Right renal cortex interstitium (tissue), 3 donors: ENCODE measurements around the gene NMNAT2. TPM values are rescaled to one million over a fixed set of nuclear protein-coding genes. Genes with fewer than 3 reads are reported as not detected.
"Not testable (repeated sequence)": the region's sequence is repeated elsewhere in the genome, so short reads cannot be mapped to it uniquely, and the experiment has no call there.

Experiments
- DNase-seq, 3 donors: peaks; one replicate each; pipeline ENCODE4 v3.0.0-alpha.2; 2013; ENCODE audit warnings: low read depth in 3 of 3, low spot score in 2 of 3
- polyA plus RNA-seq, 3 donors: library from polyadenylated mRNA; unstranded; fragments of 120-200 nt; gene quantifications; one replicate each; pipeline ENCODE4 v1.2.1, GENCODE V29; 2013; ENCODE audit not compliant: insufficient read length in 3 of 3

The NMNAT2 gene
- polyA plus RNA-seq, 3 donors = 3.2 to 4.3 (median 3.4) TPM

- DNase-seq = not testable (repeated sequence)
Measured at GRCh38 chr1:183273984-183274383, 144.2 kb downstream of the NMNAT2 start.

- no peak for DNase-seq
Measured at GRCh38 chr1:183273300-183273699, 144.9 kb downstream of the NMNAT2 start.

- DNase-seq = no peak
Measured at GRCh38 chr1:183272390-183272848, 145.8 kb downstream of the NMNAT2 start.

GRCh38 chr1:183270541-183271141, 147.5 kb downstream of the NMNAT2 start:
- DNase-seq = no peak

GRCh38 chr1:183267646-183268431, 150.3 kb downstream of the NMNAT2 start:
- DNase-seq = no peak

- no peak for DNase-seq
Measured at GRCh38 chr1:183263886-183264602, 154.1 kb downstream of the NMNAT2 start.

- no peak for DNase-seq
Measured at GRCh38 chr1:183262628-183263200, 155.5 kb downstream of the NMNAT2 start.

GRCh38 chr1:183259924-183260323, 158.3 kb downstream of the NMNAT2 start:
- no peak for DNase-seq

GRCh38 chr1:183255073-183255472, 163.1 kb downstream of the NMNAT2 start:
- DNase-seq = no peak

GRCh38 chr1:183251959-183252450, 166.2 kb downstream of the NMNAT2 start:
- no peak for DNase-seq

- DNase-seq = no peak
Measured at GRCh38 chr1:183251101-183251958, 166.8 kb downstream of the NMNAT2 start.

GRCh38 chr1:183249941-183250452, 168.2 kb downstream of the NMNAT2 start:
- DNase-seq = no peak

GRCh38 chr1:183248989-183249691, 169.0 kb downstream of the NMNAT2 start:
- DNase-seq = no peak

- DNase-seq = no peak
Measured at GRCh38 chr1:183247931-183248330, 170.2 kb downstream of the NMNAT2 start.

- DNase-seq = no peak
Measured at GRCh38 chr1:183247484-183247883, 170.7 kb downstream of the NMNAT2 start.

- DNase-seq = no peak
Measured at GRCh38 chr1:183247066-183247465, 171.1 kb downstream of the NMNAT2 start.

GRCh38 chr1:183246436-183246835, 171.7 kb downstream of the NMNAT2 start:
- no peak for DNase-seq

GRCh38 chr1:183245357-183245756, 172.8 kb downstream of the NMNAT2 start:
- no peak for DNase-seq

- DNase-seq = no peak
Measured at GRCh38 chr1:183244466-183244865, 173.7 kb downstream of the NMNAT2 start.
